Activated naive CD4-positive, alpha-beta T cell (primary cell): Measurements from ENCODE around the gene RAMACL.
"Not testable (repeated sequence)": the region's sequence is repeated elsewhere in the genome, so short reads cannot be mapped to it uniquely, and the experiment has no call there.

ENCODE experiments used
- DNase-seq, 4 experiments: peaks; one replicate each; lab custom pipeline; 2025; lab: John Stamatoyannopoulos, UW

RAMACL gene

GRCh38 chr6:166556863-166557322 lies 29.6 kb downstream of the RAMACL start:
- no peak for DNase-seq

DNA sequence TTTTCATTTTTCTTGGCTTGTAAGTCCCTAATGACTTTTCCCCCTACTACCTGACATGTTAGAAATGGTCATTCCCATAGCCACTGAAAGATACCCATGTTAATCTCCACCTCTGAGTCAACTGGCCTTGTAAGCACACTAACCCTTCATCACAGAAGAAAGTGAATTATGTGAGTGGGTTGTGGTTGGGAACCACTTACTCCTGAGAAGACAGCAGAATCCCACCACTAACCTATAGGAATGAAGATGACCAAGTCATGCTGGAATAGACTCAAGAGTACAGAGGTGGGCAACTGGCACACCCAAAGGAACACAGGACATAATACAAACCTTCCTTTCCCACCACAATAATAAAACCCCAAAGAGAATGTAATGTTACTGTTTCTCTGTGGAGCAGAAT lies 30.1 kb downstream of the RAMACL start:
- no peak for DNase-seq

DNA sequence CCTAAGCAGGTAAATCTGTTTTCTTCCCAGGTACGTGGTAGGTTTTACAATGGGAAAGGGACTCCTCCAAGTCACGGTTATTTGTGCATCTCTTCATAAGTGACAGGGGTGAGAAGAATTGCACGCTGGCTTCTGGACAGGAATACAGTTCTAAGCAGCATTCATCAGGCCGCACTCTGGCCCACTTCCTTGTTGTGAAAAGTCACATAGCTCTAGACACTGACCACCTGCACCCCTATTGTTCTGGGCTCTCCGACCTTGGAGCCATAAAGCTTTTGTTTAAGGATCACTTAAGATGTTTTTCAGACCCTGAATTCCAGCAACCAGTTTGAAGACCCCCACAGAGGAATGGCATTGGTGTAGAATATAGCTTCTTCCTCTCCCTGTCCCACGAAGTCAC lies 31.4 kb downstream of the RAMACL start:
- no peak for DNase-seq

DNA sequence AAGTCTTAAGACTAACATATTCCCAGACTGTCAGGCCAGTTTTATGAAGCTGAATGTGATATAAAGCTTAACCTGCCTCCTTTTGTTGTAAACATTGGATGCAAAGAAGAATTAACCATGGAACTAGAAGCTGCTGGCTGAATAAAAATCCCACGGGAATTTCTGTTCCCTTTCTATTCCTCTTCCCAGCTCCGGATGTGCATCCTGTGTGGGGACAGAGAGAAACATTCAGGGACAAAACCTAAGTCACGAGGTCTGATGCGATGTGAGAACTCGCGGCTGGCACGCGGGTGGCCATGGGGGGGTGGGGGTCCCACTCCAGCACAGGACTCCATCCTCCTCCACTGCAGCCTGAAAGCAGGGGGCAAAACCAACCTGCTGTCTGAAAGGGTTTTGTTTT lies 32.2 kb downstream of the RAMACL start:
- no peak for DNase-seq

DNA sequence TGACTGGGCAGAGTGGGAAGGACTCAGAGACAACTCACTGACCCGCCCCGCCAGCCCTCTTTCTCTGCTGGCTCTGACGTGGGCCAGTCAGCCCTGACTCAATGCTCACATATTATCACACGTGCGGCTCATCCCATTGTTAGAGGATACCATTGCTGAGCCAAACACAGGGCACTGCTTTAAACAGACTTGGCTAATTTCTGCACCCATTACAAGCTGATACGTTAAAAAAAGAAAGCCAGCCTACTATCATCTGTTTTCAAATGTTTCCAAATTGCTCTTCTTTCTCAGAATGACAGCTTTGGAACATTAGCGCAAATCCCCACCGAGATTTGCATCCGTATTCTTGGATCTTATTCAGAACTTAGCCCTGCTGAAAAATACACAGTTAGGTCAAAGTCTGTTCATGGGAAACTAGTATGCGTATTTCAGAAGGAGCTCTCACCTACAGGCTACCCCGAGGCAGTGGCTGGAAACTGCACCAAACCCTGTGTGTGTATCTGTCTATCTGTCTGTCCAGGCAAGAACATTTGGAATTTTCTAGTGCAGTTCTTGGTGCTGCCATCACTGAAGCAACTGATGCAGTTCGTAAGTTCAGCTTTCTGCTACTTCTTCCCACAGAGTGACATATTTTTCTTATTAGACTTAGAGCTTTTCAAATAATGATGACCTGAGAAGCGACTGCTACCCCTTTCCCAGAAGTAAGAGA lies 32.8 kb downstream of the RAMACL start:
- no peak for DNase-seq

- DNase-seq = no peak
These were observed 33.9 kb downstream of the RAMACL start for GRCh38 chr6:166552600-166552999.

- no peak for DNase-seq
These were observed 34.6 kb downstream of the RAMACL start for GRCh38 chr6:166551754-166552495.

DNA sequence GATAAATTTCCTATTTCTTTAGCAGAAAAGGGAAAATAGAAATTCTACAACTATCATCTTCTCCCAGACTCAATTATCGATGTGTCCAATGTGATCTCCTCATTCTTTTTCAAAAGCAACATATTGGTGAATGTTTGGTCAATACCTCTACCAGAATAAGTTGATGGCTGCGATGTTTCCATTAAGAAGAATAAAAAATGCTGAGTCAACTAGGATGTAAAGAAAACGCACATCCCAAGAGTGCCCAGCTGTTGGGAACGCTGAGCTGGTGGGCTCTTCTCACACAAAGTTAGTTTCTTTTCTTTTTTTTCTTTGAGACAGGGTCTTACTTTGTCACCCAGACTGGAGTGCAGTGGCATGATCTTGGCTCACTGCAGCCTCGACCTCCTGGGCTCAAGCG lies 39.8 kb downstream of the RAMACL start:
- DNase-seq = no peak

DNA sequence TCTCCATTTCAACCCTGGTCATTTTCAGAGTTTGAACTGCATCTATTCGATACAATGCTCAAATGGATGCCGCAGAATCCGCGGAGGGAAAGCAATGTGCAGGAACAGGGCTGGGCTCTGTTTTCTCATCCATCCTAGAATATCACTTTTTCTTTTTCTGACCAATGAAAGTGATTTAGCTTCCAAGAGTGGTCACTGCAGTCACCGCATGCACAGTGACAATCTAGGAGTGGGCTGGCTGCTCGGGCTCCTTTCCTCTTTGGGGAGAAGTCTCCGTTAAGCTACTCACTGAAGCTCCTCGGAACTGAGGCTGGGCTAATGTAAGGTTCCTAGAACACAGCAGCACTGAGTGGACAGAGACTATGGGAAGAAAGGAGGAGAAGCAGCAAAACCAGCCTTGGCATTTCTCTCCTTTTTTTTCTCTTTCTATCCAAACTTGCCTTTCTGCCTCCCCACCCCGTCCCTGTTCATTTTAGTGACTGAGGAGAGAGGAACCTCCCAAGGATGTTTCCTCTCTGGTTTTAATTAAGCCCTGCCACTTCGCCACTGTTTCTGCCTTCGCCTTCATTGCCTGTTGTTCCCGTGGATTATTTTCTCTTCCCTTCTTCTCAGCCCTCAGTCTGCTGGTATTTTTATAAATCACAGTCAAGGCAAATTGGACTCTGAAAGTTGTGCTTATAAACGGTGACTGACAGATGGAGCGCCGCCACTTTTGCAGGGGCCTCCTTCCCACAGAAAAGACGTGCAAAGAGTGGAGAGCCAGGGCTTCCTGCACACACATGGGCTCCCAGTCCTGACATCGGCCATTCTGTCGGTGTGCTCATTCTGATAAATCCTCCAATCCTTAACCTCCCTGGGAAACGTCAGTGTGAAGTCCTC lies 41.1 kb downstream of the RAMACL start:
- no peak for DNase-seq

GRCh38 chr6:166544296-166544605 lies 42.2 kb downstream of the RAMACL start:
- DNase-seq = no peak

GRCh38 chr6:166543603-166544295 lies 42.7 kb downstream of the RAMACL start:
- DNase-seq = no peak

DNA sequence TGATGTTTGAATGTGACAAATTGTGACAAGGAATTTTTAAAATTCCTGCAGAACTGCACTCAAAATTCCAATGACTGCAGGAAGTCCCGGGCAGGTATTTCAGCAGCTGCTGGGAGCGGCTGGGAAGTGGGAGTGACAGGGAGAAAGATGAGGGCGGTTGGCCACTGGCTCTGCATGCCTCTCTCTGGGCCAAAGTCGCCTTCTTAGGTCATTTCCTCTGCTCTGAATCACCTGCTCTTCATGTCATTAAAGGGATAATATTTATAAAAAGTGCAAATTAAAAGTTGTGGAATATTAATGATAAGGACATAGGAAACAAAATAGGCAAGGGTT lies 43.9 kb downstream of the RAMACL start:
- no peak for DNase-seq

DNA sequence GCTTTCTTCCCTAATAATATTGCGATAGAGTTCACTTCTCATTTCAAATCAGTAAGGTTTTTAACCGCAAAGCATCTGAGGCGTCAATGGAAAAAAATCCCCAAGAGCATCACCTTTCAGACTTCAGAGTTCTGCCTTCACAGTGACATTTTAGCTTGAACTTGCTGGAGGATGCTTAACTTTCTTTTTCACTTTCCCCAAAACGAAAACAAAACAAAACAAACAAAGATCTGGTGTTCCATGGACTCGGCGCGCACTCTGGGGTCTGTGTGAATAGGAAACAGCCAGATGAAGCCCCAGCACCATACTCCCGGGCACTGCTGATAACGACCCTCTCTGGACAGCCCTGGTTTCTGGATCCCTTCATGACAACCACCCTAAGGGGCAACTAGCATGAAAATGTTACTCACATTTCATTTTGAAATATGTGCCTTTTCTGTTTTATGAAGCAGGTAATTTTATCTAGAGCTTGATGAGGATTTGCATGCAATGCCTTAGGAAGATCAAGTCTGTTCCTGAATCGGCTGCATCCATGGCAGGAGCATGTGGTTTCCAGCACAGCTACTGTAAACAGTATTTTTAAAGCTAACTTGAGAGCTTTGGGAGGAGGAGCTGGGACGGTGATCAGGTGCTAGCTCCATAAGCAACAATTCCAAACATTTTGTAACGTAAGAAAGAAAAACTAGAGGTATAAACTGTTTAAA lies 44.5 kb downstream of the RAMACL start:
- DNase-seq = no peak

DNA sequence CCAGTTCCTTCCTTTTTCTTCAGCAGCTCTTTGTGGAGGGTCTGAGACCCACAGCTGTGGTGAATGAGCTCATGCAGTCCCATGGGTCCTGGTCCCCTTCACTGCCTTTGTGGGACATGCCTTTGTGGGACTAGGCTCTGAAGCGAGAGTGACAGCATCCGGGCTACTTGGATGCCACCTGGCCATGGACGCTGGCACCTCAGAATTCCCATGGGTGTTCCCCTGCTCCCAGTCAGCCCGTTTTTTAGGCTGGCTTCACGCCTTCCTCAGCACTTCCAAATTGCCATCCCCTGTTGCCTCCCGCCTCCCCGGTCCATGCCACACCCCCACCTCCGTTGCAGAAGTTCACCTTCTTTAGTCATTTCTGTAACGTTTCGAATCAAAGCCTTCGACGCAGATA lies 45.1 kb downstream of the RAMACL start:
- DNase-seq = no peak

DNA sequence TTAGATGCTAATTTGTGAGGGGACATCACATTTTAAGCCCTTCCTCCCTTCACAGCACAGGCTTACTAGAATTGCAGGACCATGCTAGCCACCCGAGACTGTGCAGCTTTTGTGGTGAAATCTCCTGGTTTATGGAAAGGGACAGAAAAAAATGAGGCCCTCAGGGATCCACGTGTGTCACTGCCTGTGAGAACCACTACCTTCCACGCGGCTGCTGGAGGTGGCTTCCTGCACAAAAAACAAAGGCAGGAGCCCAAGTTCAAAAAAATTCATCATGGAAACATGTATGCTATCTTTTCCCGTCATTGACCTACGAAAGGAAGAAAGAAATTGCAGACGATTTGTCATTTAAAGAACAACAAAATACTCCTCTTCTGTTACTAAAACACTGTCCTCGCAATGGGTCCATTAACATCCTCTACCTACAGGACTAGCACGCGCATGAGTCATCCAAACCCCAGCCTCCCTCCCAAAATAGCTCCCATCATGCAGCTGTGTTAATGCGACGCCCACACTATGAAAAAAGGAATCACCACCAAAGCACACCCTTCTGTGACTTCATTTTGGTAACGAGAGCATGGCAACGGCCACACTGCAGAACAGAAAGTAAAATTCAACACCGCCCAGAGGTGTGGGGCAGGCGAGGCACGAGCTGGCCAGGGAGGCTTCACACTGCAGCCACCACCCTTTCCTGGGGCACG lies 45.7 kb downstream of the RAMACL start:
- DNase-seq = no peak

- DNase-seq = no peak
These were observed 46.9 kb downstream of the RAMACL start for GRCh38 chr6:166539543-166539942.

GRCh38 chr6:166539011-166539385 lies 47.5 kb downstream of the RAMACL start:
- DNase-seq = not testable (repeated sequence)

DNA sequence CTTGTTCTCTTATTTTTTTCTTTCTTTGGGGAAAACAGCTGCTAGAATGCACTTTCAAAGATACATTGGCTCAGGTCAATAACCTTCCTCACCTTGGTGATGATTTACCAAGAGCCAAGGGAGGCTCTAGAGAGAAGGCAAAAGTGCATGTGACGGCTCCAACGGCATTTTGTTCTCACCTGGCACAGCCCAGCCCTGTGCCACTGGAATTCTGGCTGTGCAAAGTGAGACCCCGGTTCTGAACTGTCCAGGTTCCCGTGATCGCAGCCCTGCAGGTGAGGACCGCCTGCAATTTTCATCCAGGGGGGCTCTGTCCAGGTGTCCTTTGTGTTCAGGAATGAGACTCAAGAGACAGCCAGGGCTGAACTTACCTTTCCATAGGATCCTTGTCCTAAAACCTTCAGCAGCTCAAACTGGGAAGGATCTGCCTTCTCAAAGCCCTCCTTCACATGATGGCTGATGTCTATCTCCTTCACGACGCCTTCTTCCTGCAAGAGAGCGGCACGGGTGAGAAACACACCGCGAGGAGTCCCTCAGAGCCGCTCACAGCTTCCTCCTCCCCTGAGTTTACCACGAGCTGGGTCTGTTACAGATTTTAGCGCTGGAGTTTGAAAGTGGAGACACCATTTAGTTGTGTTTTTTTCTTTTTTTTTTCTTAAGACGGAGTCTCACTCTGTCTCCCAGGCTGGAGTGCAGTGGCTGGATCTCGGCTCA lies 48.0 kb downstream of the RAMACL start:
- DNase-seq = no peak

DNA sequence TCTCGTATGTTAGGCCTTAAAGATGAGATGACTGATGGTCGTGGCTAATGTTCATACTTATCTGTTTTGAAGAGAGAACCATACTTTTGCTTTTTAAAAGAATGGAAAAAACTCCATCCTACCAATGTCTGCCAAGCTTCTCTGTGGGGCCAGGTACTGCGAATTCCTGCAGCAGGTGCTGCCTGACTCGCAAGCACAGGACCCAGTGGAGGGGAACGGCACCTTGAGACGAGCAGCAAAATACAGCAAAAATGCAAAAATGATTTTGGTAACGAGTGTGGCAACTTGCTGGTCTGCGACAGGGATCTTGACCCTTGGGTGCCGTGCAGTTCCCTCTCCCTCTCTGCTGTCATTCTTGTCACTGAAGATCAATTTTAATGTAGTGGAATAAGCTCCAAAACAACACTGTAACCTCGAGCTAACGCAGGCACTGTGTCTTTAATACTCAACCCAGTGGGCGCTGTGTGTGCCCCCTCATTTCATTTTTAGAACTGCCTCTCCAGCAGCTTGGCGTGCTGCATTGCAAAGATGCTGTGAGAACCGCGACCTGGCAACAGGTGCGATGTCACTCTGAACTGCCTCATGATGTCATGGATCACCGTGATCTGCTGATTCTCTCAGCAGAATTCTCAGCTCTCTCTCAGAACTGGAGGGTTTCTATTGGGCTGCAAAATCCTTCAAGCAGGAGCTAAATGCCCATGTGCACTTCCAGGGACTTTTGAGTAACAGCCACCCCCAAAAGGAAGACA lies 51.6 kb downstream of the RAMACL start:
- DNase-seq = no peak
